Measurements from ENCODE around the gene KCNH4.

GRCh38 chr17:42225646-42226045, 44.7 kb upstream of the KCNH4 start:
- TF ChIP-seq CTCF (IDR thresholded peaks at IDR 0.05) = no peak
- no peak for TF ChIP-seq POLR2A (IDR thresholded peaks at IDR 0.05)
